Measurements from ENCODE around the gene KDM8.
"Not testable (repeated sequence)": the region's sequence is repeated elsewhere in the genome, so short reads cannot be mapped to it uniquely, and the experiment has no call there.

The KDM8 gene

GRCh38 chr16:27245276-27246172 is 42.2 kb downstream of the KDM8 start:
- DNase-seq: peak in 1 of 2 donors; percentile 25

- no peak for DNase-seq
These were observed 43.1 kb downstream of the KDM8 start for GRCh38 chr16:27246439-27246838.

GRCh38 chr16:27247076-27247475 is 43.8 kb downstream of the KDM8 start:
- DNase-seq: not testable (repeated sequence)

GRCh38 chr16:27248036-27248435 is 44.7 kb downstream of the KDM8 start:
- DNase-seq: no peak

- not testable (repeated sequence) for DNase-seq
These were observed 45.6 kb downstream of the KDM8 start for GRCh38 chr16:27248886-27249285.

GRCh38 chr16:27251541-27252205 is 48.3 kb downstream of the KDM8 start:
- no peak for DNase-seq

- DNase-seq: no peak
These were observed 48.9 kb downstream of the KDM8 start for GRCh38 chr16:27252206-27252585.

- no peak for DNase-seq
These were observed 50.2 kb downstream of the KDM8 start for GRCh38 chr16:27253526-27253930.

GRCh38 chr16:27254262-27254811 is 51.0 kb downstream of the KDM8 start:
- no peak for DNase-seq

GRCh38 chr16:27256861-27257260 is 53.5 kb downstream of the KDM8 start:
- no peak for DNase-seq

GRCh38 chr16:27257271-27257670 is 53.9 kb downstream of the KDM8 start:
- no peak for DNase-seq

GRCh38 chr16:27258241-27258734 is 55.0 kb downstream of the KDM8 start:
- DNase-seq: no peak

GRCh38 chr16:27259710-27260109 is 56.4 kb downstream of the KDM8 start:
- DNase-seq: no peak

GRCh38 chr16:27262904-27263423 is 59.6 kb downstream of the KDM8 start:
- not testable (repeated sequence) for DNase-seq

- no peak for DNase-seq
These were observed 60.8 kb downstream of the KDM8 start for GRCh38 chr16:27264151-27264550.

- DNase-seq: no peak
These were observed 62.7 kb downstream of the KDM8 start for GRCh38 chr16:27265982-27266381.

GRCh38 chr16:27267037-27267677 is 63.8 kb downstream of the KDM8 start:
- DNase-seq: no peak

- DNase-seq: peak; percentile 94 to 98
These were observed 65.3 kb downstream of the KDM8 start, which contains the start of gene NSMCE1 for GRCh38 chr16:27268376-27269299. Gene NSMCE1 (minus strand): TSS chr16:27268772. CDS start chr16:27257570, 11,202 bp downstream.

GRCh38 chr16:27269300-27270150 is 66.2 kb downstream of the KDM8 start:
- no peak for DNase-seq

GRCh38 chr16:27270349-27270748 is 67.0 kb downstream of the KDM8 start:
- no peak for DNase-seq

Data from activated CD4-positive, alpha-beta T cell treated with anti-CD3 and anti-CD28 coated beads for 4 hours (primary cell).